HepG2 (cell line): ENCODE results near the gene RNF208. TPM values are rescaled to one million over a fixed set of nuclear protein-coding genes. Genes with fewer than 3 reads are reported as not detected.

Experiments
- AHDC1 ChIP-seq: sonication (generic); formaldehyde crosslinking; IDR thresholded peaks from 2 replicates; pipeline ENCODE4 v1.5.1; 2020; ENCODE audit warnings: mild to moderate bottlenecking, missing genetic modification reagents, borderline replicate concordance
- FOXJ3 ChIP-seq: sonication (generic); formaldehyde crosslinking; IDR thresholded peaks from 2 replicates; pipeline ENCODE4 v1.4.0; 2020; ENCODE audit warnings: missing genetic modification reagents, mild to moderate bottlenecking, borderline replicate concordance
- PLSCR1 ChIP-seq: sonication (generic); formaldehyde crosslinking; IDR thresholded peaks from 2 replicates; pipeline ENCODE4 v1.5.0; 2020; ENCODE audit warnings: missing genetic modification reagents, mild to moderate bottlenecking, borderline replicate concordance
- REXO4 ChIP-seq: sonication (generic); formaldehyde crosslinking; IDR thresholded peaks from 2 replicates; pipeline ENCODE4 v1.8.0; 2022; ENCODE audit warnings: missing genetic modification reagents, mild to moderate bottlenecking, borderline replicate concordance
- TARDBP ChIP-seq: sonication (generic); formaldehyde crosslinking; IDR thresholded peaks from 2 replicates; pipeline ENCODE4 v1.8.0; 2022; ENCODE audit warnings: mild to moderate bottlenecking, missing genetic modification reagents
- TCF7 ChIP-seq: sonication (generic); IDR thresholded peaks from 2 replicates; pipeline ENCODE4 v1.6.1; 2016; ENCODE audit warnings: antibody characterized with exemption, low read depth
- ZNF350 ChIP-seq: sonication (generic); formaldehyde crosslinking; IDR thresholded peaks from 2 replicates; pipeline ENCODE4 v1.4.0; 2020; ENCODE audit warnings: mild to moderate bottlenecking, low read depth, missing genetic modification reagents, borderline replicate concordance
- polyA plus RNA-seq, 8 experiments: library from polyadenylated mRNA; depleted of rRNA in 3 of 8; stranded (reverse) in 7 of 8; unstranded in 1 of 8; fragments of >200 nt; fragmentation: Illumina TruSeq in 4 of 8; extraction: Trizol in 4 of 8; gene quantifications; 2 replicates each; pipeline versions ENCODE4 v1.2.1 to v1.2.3, GENCODE V29; 2011 to 2016; ENCODE audit warnings: low read depth in 4 of 8, missing spikeins in 1 of 8, mixed read lengths in 1 of 8; ENCODE audit not compliant: insufficient read depth in 1 of 8
- total RNA-seq, 5 experiments: library from RNA; depleted of rRNA; stranded (reverse); fragments of >200 nt; fragmentation: Illumina TruSeq; extraction: Trizol; gene quantifications; 2 replicates each; pipeline ENCODE4 v1.2.3, GENCODE V29; 2016; ENCODE audit warnings: low read depth in 1 of 5

RNF208 gene
- total and polyA plus RNA-seq, 2 of the 13 experiments (the other 11 are each of a cell fraction or from before 2014, with no cell fraction given) = 1.6 to 2.1 TPM

- TF ChIP-seq PLSCR1 (CRISPR knock-in tag) (no peak), FOXJ3 (CRISPR knock-in tag) (0 out of 2 replicates have a peak, but pooled peaks have one; percentile 22), TARDBP (0 out of 2 replicates have a peak, but pooled peaks have one; percentile 44), AHDC1 (CRISPR knock-in tag) (no peak), ZNF350 (CRISPR knock-in tag) (peak; percentile 63; the same call in 1 of the 2 replicates), REXO4 (no peak), TCF7 (no peak)
Observed at GRCh38 chr9:137241490-137242268, 19.6 kb upstream of the RNF208 start (continued).
